Neutrophil (primary cell): ENCODE measurements around the gene LTB4R.
"Not testable (repeated sequence)": the region's sequence is repeated elsewhere in the genome, so short reads cannot be mapped to it uniquely, and the experiment has no call there.

Experiments used
- H3K27ac ChIP-seq: fragments of 200-600 bp; sonication (generic); 2 replicates; pipeline ENCODE4 v1.5.1; 2016; ENCODE audit warnings: mild to moderate bottlenecking, moderate library complexity
- H3K27me3 ChIP-seq: fragments of 200-600 bp; sonication (generic); 2 replicates; pipeline ENCODE4 v1.6.0; 2016; ENCODE audit warnings: mild to moderate bottlenecking
- H3K36me3 ChIP-seq: fragments of 200-600 bp; sonication (generic); 2 replicates; pipeline ENCODE4 v1.5.1; 2017
- H3K4me1 ChIP-seq, 2 experiments: fragments of 200-600 bp in 1 of 2; sonication (generic) in 1 of 2; 1 replicate in 1 of 2; 2 replicates in 1 of 2; pipeline versions ENCODE4 v1.5.1 to v1.6.1; 2013 to 2016; ENCODE audit warnings: low read depth in 1 of 2, low read length in 1 of 2, mild to moderate bottlenecking in 1 of 2, moderate library complexity in 1 of 2; ENCODE audit not compliant: control insufficient read depth in 1 of 2, insufficient read depth in 1 of 2
- H3K4me3 ChIP-seq, 2 experiments: fragments of 200-600 bp in 1 of 2; sonication (generic) in 1 of 2; 1 replicate in 1 of 2; 2 replicates in 1 of 2; pipeline ENCODE4 v1.5.1; 2013 to 2016; ENCODE audit warnings: low read depth in 1 of 2, low read length in 1 of 2, mild to moderate bottlenecking in 1 of 2, moderate library complexity in 1 of 2
- H3K9me3 ChIP-seq: fragments of 200-600 bp; sonication (generic); 2 replicates; pipeline ENCODE4 v1.5.1; 2016
- TF ChIP-seq, protein P1 (sequence below): fragments of 200-600 bp; sonication (generic); IDR thresholded peaks from 2 replicates; pipeline ENCODE4 v1.5.1; 2016; ENCODE audit warnings: antibody characterized with exemption

LTB4R gene

DNA sequence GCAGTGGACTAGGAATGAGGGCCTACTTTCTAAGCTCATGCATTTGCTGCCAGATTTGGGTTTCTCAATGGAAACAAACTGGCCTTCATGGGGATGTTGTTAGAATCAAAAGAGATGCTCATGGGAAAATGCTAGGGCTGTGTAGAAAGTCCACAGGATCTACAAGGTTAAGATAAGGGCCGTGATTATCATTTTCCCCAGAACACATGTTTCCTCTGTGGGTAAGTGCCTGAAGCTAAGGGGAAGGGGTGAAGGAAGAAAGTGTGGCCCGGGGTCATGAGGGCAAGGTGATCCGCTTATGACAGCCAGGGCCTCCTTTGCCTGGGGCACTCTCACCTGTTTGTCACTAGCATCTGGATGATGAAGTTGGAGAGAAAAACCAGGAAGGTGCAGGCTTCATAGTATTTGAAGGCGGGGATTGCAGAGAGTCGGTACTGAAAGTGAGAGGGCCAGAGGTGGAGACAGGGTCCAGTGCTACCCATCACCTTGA is 13.8 kb downstream of the LTB4R start:
- TF ChIP-seq, protein P1, sequence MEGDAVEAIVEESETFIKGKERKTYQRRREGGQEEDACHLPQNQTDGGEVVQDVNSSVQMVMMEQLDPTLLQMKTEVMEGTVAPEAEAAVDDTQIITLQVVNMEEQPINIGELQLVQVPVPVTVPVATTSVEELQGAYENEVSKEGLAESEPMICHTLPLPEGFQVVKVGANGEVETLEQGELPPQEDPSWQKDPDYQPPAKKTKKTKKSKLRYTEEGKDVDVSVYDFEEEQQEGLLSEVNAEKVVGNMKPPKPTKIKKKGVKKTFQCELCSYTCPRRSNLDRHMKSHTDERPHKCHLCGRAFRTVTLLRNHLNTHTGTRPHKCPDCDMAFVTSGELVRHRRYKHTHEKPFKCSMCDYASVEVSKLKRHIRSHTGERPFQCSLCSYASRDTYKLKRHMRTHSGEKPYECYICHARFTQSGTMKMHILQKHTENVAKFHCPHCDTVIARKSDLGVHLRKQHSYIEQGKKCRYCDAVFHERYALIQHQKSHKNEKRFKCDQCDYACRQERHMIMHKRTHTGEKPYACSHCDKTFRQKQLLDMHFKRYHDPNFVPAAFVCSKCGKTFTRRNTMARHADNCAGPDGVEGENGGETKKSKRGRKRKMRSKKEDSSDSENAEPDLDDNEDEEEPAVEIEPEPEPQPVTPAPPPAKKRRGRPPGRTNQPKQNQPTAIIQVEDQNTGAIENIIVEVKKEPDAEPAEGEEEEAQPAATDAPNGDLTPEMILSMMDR: no peak
- no peak overlapping the region for H3K4me3 ChIP-seq

DNA sequence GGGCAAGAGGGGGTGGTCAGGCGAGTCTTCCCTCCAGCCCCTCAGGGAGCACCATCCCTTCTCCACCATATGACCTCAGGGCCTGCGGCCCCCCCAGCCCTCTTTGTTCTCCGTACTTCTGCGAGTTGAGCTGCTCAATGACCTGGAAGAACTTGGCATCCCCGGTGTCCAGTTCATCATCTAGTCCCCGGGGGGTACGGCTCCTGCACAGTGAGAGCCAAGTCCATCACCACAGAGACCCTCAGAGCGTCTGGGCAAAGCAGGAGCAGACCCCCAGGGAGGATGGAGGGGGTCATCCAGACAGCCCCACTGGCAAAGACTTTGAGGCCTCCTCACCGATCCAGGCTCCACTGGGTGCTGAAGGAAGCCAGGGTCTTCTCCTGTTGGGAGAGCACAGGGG is 14.7 kb downstream of the LTB4R start:
- Histone ChIP-seq H3K27ac (peak overlapping the region; percentile 91), H3K27me3 (no peaks in the 10 kb centered on the region), H3K36me3 (peaks cover 26% of the 10 kb centered on the region), H3K4me1 (peaks cover 66 to 70% of the 10 kb centered on the region in 2 experiments), H3K9me3 (no peaks in the 10 kb centered on the region), H3K4me3 (peak overlapping the region in 1 of 2 experiments; percentile 14)
- TF ChIP-seq, protein P1: no peak

More for the DNA sequence above, 13.8 kb downstream of the LTB4R start:
- peaks cover 65% of the 10 kb centered on the region in 2 experiments for H3K4me1 ChIP-seq
- H3K9me3 ChIP-seq: no peaks in the 10 kb centered on the region
- peak overlapping the region; percentile 91 for H3K27ac ChIP-seq
- peaks cover 26% of the 10 kb centered on the region for H3K36me3 ChIP-seq
- H3K27me3 ChIP-seq: no peaks in the 10 kb centered on the region

DNA sequence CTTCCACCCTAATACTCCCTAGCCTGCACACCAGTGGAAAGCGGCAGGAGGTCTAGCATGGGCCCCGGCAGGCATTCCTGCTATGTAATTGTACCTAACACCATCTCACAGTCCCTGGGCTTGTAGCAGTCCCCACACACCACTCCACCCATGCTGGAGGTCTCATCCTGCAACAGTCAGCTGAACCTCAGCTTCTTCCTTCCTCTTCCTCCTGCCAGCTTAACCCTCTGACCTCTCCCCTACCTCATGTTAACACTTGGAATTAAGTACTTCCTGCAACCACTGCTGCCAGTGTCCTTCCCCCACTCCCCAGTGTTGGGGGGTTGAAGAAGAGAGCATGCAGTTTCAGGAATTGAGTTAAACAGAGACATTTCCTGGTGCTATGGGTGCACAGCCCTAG is 16.0 kb downstream of the LTB4R start:
- Histone ChIP-seq H3K27ac (peak overlapping the region; percentile 91), H3K4me1 (peaks cover 79% of the 10 kb centered on the region in 2 experiments), H3K9me3 (no peaks in the 10 kb centered on the region), H3K27me3 (no peaks in the 10 kb centered on the region), H3K36me3 (peaks cover 16% of the 10 kb centered on the region), H3K4me3 (peak overlapping the region; percentile 38 to 42)
- TF ChIP-seq, protein P1: no peak

DNA sequence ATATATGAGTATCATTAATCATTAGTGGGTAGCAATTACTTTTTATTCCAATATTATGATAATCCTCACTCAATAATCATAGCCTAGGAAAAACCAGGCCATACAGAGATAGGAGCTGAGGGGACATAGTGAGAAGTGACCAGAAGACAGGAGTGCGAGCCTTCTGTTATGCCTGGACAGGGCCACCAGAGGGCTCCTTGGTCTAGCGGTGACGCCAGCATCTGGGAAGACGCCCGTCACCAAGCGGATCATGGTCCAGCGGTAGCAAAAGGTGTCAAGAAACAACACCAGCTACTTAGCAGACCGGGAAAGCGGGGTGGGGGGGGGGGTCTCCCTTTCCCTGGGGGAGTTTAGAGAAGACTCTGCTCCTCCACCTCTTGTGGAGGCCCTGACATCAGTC is 16.6 kb downstream of the LTB4R start:
- not testable (repeated sequence) for H3K27me3 ChIP-seq, H3K9me3 ChIP-seq
- peaks cover 85% of the 10 kb centered on the region in 2 experiments for H3K4me1 ChIP-seq
- peaks cover 11% of the 10 kb centered on the region for H3K36me3 ChIP-seq
- peak overlapping the region in 1 of 2 experiments; percentile 38 for H3K4me3 ChIP-seq
- peak overlapping the region; percentile 91 for H3K27ac ChIP-seq
- TF ChIP-seq, protein P1: peak; percentile 86

DNA sequence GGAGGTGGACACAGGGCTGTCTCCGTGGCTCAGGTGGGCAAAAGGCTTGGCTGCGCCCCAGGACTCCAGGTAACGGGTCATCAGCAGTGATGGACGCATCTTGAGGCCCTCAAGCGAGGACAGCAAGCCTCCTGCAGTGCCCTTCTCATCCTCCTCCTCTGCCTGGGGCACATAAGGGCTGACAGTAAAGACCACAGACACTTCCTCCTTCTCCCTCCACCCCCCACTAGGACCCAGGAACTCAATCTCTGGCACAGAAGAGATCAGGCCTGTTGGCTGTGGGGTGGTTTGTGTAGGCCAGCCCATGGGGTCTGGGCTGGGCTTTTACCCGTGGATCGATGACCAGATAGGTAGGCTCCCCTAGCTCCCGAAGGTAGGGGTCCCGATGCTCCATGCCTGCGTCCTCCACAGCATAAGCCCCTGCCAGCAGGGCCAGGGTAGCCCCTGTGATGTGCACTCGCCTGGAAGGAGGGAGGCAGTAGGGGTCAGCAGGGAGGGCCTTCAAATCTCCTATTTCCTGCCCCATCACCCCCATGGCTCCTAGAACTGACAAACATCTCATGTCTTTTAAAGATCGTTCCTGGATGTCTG is 17.9 kb downstream of the LTB4R start:
- Histone ChIP-seq H3K36me3 (peaks cover 5% of the 10 kb centered on the region), H3K27me3 (peaks cover 4% of the 10 kb centered on the region), H3K27ac (peak overlapping the region; percentile 91), H3K4me1 (peaks cover 93 to 94% of the 10 kb centered on the region in 2 experiments), H3K4me3 (peak overlapping the region in 1 of 2 experiments; percentile 36), H3K9me3 (no peaks in the 10 kb centered on the region)
- TF ChIP-seq, protein P1: no peak
